Measurements from ENCODE around the gene HES4.
A peak's percentile ranks its signal among the peaks of the same experiment; 100 is the strongest.

The HES4 gene

GRCh38 chr1:983798-984475, 16.0 kb downstream of the HES4 start (continued):
- TF ChIP-seq PATZ1 (tag by site-specific recombination; IDR thresholded peaks at IDR 0.05): peak; percentile 86
- TF ChIP-seq ZNF701 (tag by site-specific recombination; IDR thresholded peaks at IDR 0.05): no peak
- no peak for TF ChIP-seq SP7 (tag by site-specific recombination; IDR thresholded peaks at IDR 0.05)
- TF ChIP-seq ZNF202 (tag by site-specific recombination; IDR thresholded peaks at IDR 0.05; ENCODE audit: borderline replicate concordance): no peak
- no peak for TF ChIP-seq ZBTB26 (tag by site-specific recombination; optimal IDR thresholded peaks at IDR 0.05)
- TF ChIP-seq ZNF624 (tag by site-specific recombination; IDR thresholded peaks at IDR 0.05): no peak
- TF ChIP-seq ZNF561 (tag by site-specific recombination; IDR thresholded peaks at IDR 0.05; ENCODE audit: borderline replicate concordance): no peak
- TF ChIP-seq YY1 (tag by site-specific recombination; IDR thresholded peaks at IDR 0.05): no peak
- TF ChIP-seq ZNF473 (tag by site-specific recombination; IDR thresholded peaks at IDR 0.05): no peak
- TF ChIP-seq ZNF24 (tag by site-specific recombination; IDR thresholded peaks at IDR 0.05): no peak
- TF ChIP-seq ZBTB6 (tag by site-specific recombination; IDR thresholded peaks at IDR 0.05): no peak
- no peak for TF ChIP-seq ZNF248 (tag by site-specific recombination; IDR thresholded peaks at IDR 0.05)
- peak; percentile 35 for TF ChIP-seq GLIS1 (tag by site-specific recombination; IDR thresholded peaks at IDR 0.05)
- TF ChIP-seq KLF16 (tag by site-specific recombination; IDR thresholded peaks at IDR 0.05): no peak
- no peak for TF ChIP-seq MZF1 (tag by site-specific recombination; IDR thresholded peaks at IDR 0.05; ENCODE audit: borderline replicate concordance)
- no peak for TF ChIP-seq ZBTB48 (tag by site-specific recombination; IDR thresholded peaks at IDR 0.05)
- TF ChIP-seq ZNF639 (tag by site-specific recombination; IDR thresholded peaks at IDR 0.05): no peak
- no peak for TF ChIP-seq ZNF843 (tag by site-specific recombination; IDR thresholded peaks at IDR 0.05)
- TF ChIP-seq SP2 (tag by site-specific recombination; IDR thresholded peaks at IDR 0.05): peak; percentile 32
- TF ChIP-seq ZNF157 (tag by site-specific recombination; IDR thresholded peaks at IDR 0.05): no peak
- no peak for TF ChIP-seq ZNF19 (tag by site-specific recombination; IDR thresholded peaks at IDR 0.05; ENCODE audit: low read depth)
- TF ChIP-seq SETDB1 (IDR thresholded peaks at IDR 0.05; ENCODE audit: insufficient read length, low read length): no peak
- no peak for TF ChIP-seq ZNF148 (tag by site-specific recombination; IDR thresholded peaks at IDR 0.05; ENCODE audit: borderline replicate concordance)
- no peak for TF ChIP-seq ZNF26 (tag by site-specific recombination; IDR thresholded peaks at IDR 0.05)
- 0 out of 2 replicates have a peak, but pooled peaks have one; percentile 20 for TF ChIP-seq KLF9 (tag by site-specific recombination; IDR thresholded peaks at IDR 0.05; ENCODE audit: low read depth)
- no peak for TF ChIP-seq ZNF664 (tag by site-specific recombination; IDR thresholded peaks at IDR 0.05)
- TF ChIP-seq FEZF1 (tag by site-specific recombination; IDR thresholded peaks at IDR 0.05): no peak
- TF ChIP-seq ZFP3 (tag by site-specific recombination; IDR thresholded peaks at IDR 0.05; ENCODE audit: low read depth): no peak
- no peak for TF ChIP-seq ZNF391 (tag by site-specific recombination; IDR thresholded peaks at IDR 0.05; ENCODE audit: borderline replicate concordance, low read depth)
- TF ChIP-seq ZNF658 (tag by site-specific recombination; IDR thresholded peaks at IDR 0.05): no peak
- no peak for TF ChIP-seq ZNF239 (tag by site-specific recombination; IDR thresholded peaks at IDR 0.05)

Data from HEK293 (cell line).